ENCODE results near the gene DUOXA1. TPM values are rescaled to one million over a fixed set of nuclear protein-coding genes. Genes with fewer than 3 reads are reported as not detected.

The DUOXA1 gene
- total and polyA plus RNA-seq, 2 donors (not counting 1 experiment from before 2014, with no cell fraction given), result not detected

DNA sequence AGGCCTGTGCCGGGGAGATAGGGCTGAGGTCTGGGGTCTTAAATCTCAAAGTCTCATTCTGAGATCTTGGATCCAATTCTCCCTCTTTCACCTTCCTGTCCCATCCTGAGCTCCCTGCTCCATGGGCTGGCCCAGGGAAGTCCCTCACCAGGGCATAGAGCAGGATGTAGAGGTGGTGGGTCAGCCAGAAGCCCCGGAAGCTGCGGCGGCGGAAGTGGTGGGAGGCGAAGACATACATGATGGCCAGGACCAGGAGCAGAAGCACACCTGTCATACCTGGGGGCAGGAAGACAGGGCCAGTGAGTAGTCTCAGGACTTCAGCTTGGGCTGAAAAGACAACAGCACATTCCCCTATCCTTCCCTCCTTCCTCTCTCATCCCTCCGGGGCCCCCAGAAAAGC, 32.2 kb downstream of the DUOXA1 start:
- Histone ChIP-seq H2AFZ (ENCODE audit: low read length) (no peak overlapping the region), H3K36me3 (ENCODE audit: control insufficient read depth, insufficient read depth, low read length) (no peaks in the 10 kb centered on the region), H3K79me2 (ENCODE audit: control insufficient read depth, insufficient read depth, low read length) (no peaks in the 10 kb centered on the region), H3K9me3 (ENCODE audit: control insufficient read depth, insufficient read depth, low read depth, low read length) (no peaks in the 10 kb centered on the region), H3K9ac (ENCODE audit: insufficient read depth, low read length) (no peak overlapping the region), H3K27me3 (ENCODE audit: control insufficient read depth, insufficient read depth, low read length) (peaks cover 8% of the 10 kb centered on the region), H3K4me1 (ENCODE audit: control insufficient read depth, extremely low read depth, insufficient read depth, low read length) (no peaks in the 10 kb centered on the region), H3K4me2 (ENCODE audit: extremely low read depth, insufficient read depth, low read length) (no peak overlapping the region), H3K4me3 (replicated peaks in 1 of 4; ENCODE audit: control extremely low read depth in 1 of 4, insufficient read depth in 1 of 4, low read depth in 3 of 4, low read length in 4 of 4) (no peak overlapping the region), H4K20me1 (ENCODE audit: control insufficient read depth, extremely low read depth, insufficient read depth, low read length) (no peaks in the 10 kb centered on the region), H3K27ac (ENCODE audit: insufficient read depth, low read length) (no peak overlapping the region)
- TF ChIP-seq EZH2 (IDR thresholded peaks at IDR 0.05; ENCODE audit: low read length, missing control alignments), result no peak
- no peak for TF ChIP-seq CTCF (conservative IDR thresholded peaks at IDR 0.05 in 1 of 2, IDR thresholded peaks at IDR 0.05 in 1 of 2; ENCODE audit: low read depth in 1 of 2, low read length in 2 of 2)
- no peak for DNase-seq (ENCODE audit: low read depth in 2 of 2)

- H3K4me2 ChIP-seq (ENCODE audit: extremely low read depth, insufficient read depth, low read length), result no peak overlapping the region
- TF ChIP-seq CTCF (conservative IDR thresholded peaks at IDR 0.05 in 1 of 2, IDR thresholded peaks at IDR 0.05 in 1 of 2; ENCODE audit: low read depth in 1 of 2, low read length in 2 of 2) (no peak), EZH2 (IDR thresholded peaks at IDR 0.05; ENCODE audit: low read length, missing control alignments) (no peak)
- H4K20me1 ChIP-seq (ENCODE audit: control insufficient read depth, extremely low read depth, insufficient read depth, low read length), result no peaks in the 10 kb centered on the region
Observed at GRCh38 chr15:45095661-45096060, 34.0 kb downstream of the DUOXA1 start.

GRCh38 chr15:45094358-45094730, 35.3 kb downstream of the DUOXA1 start:
- H3K79me2 ChIP-seq (ENCODE audit: control insufficient read depth, insufficient read depth, low read length), result no peaks in the 10 kb centered on the region
- H3K4me3 ChIP-seq (replicated peaks in 1 of 4; ENCODE audit: control extremely low read depth in 1 of 4, insufficient read depth in 1 of 4, low read depth in 3 of 4, low read length in 4 of 4), result no peak overlapping the region
- no peaks in the 10 kb centered on the region for H3K36me3 ChIP-seq (ENCODE audit: control insufficient read depth, insufficient read depth, low read length)
- DNase-seq (ENCODE audit: low read depth in 2 of 2), result no peak
- H3K4me1 ChIP-seq (ENCODE audit: control insufficient read depth, extremely low read depth, insufficient read depth, low read length), result no peaks in the 10 kb centered on the region
- H3K9me3 ChIP-seq (ENCODE audit: control insufficient read depth, insufficient read depth, low read depth, low read length), result no peaks in the 10 kb centered on the region
- H3K27ac ChIP-seq (ENCODE audit: insufficient read depth, low read length), result no peak overlapping the region
- no peak overlapping the region for H3K9ac ChIP-seq (ENCODE audit: insufficient read depth, low read length)
- TF ChIP-seq EZH2 (IDR thresholded peaks at IDR 0.05; ENCODE audit: low read length, missing control alignments) (no peak), CTCF (conservative IDR thresholded peaks at IDR 0.05 in 1 of 2, IDR thresholded peaks at IDR 0.05 in 1 of 2; ENCODE audit: low read depth in 1 of 2, low read length in 2 of 2) (no peak)
- peaks cover 3% of the 10 kb centered on the region for H3K27me3 ChIP-seq (ENCODE audit: control insufficient read depth, insufficient read depth, low read length)
- no peak overlapping the region for H3K4me2 ChIP-seq (ENCODE audit: extremely low read depth, insufficient read depth, low read length)
- H4K20me1 ChIP-seq (ENCODE audit: control insufficient read depth, extremely low read depth, insufficient read depth, low read length), result no peaks in the 10 kb centered on the region
- H2AFZ ChIP-seq (ENCODE audit: low read length), result no peak overlapping the region

More at GRCh38 chr15:45095661-45096060, 34.0 kb downstream of the DUOXA1 start:
- Histone ChIP-seq H3K4me3 (replicated peaks in 1 of 4; ENCODE audit: control extremely low read depth in 1 of 4, insufficient read depth in 1 of 4, low read depth in 3 of 4, low read length in 4 of 4) (no peak overlapping the region), H3K79me2 (ENCODE audit: control insufficient read depth, insufficient read depth, low read length) (no peaks in the 10 kb centered on the region), H3K27ac (ENCODE audit: insufficient read depth, low read length) (no peak overlapping the region), H3K27me3 (ENCODE audit: control insufficient read depth, insufficient read depth, low read length) (peaks cover 3% of the 10 kb centered on the region), H3K9ac (ENCODE audit: insufficient read depth, low read length) (no peak overlapping the region), H3K9me3 (ENCODE audit: control insufficient read depth, insufficient read depth, low read depth, low read length) (no peaks in the 10 kb centered on the region), H3K36me3 (ENCODE audit: control insufficient read depth, insufficient read depth, low read length) (no peaks in the 10 kb centered on the region), H2AFZ (ENCODE audit: low read length) (no peak overlapping the region), H3K4me1 (ENCODE audit: control insufficient read depth, extremely low read depth, insufficient read depth, low read length) (no peaks in the 10 kb centered on the region)
- DNase-seq (ENCODE audit: low read depth in 2 of 2), result no peak
